ENCODE measurements around the gene AMH. TPM values are rescaled to one million over a fixed set of nuclear protein-coding genes. Genes with fewer than 3 reads are reported as not detected.

The AMH gene
- polyA plus RNA-seq, 1 donor (not counting 4 experiments of a cell fraction or from before 2014, with no cell fraction given): 0.07 TPM

- H3K27ac ChIP-seq (ENCODE audit: control insufficient read depth, insufficient read depth, low read length): no peak overlapping the region
- no peaks in the 10 kb centered on the region for H3K4me1 ChIP-seq (ENCODE audit: control insufficient read depth, extremely low read depth, insufficient read depth, low read length)
- no peak for DNase-seq (ENCODE audit: low read depth, low spot score)
- H4K20me1 ChIP-seq (ENCODE audit: control insufficient read depth, extremely low read depth, insufficient read depth, low read length): peaks cover 7% of the 10 kb centered on the region
- H2AFZ ChIP-seq (ENCODE audit: control insufficient read depth, low read length): no peak overlapping the region
- no peaks in the 10 kb centered on the region for H3K36me3 ChIP-seq (ENCODE audit: control insufficient read depth in 2 of 2, extremely low read depth in 1 of 2, insufficient read depth in 2 of 2, low read length in 2 of 2)
- no peaks in the 10 kb centered on the region for H3K9me3 ChIP-seq (ENCODE audit: control insufficient read depth, low read depth, low read length)
- H3K27me3 ChIP-seq (ENCODE audit: control insufficient read depth, extremely low read depth, insufficient read depth, low read length): peaks cover 49% of the 10 kb centered on the region
- no peak for FAIRE-seq
- no peaks in the 10 kb centered on the region for H3K79me2 ChIP-seq (ENCODE audit: control insufficient read depth, insufficient read depth, low read length)
- dilution Hi-C loops (cut with MboI; ENCODE audit: extremely low pct_ligation_motif_present, low sequenced_read_pairs): no loop called here
- no peak overlapping the region for H3K9ac ChIP-seq (ENCODE audit: control insufficient read depth, extremely low read depth, insufficient read depth, low read length)
- H3K4me3 ChIP-seq (ENCODE audit: control insufficient read depth in 2 of 3, extremely low read depth in 1 of 3, insufficient read depth in 2 of 3, low read depth in 1 of 3, low read length in 3 of 3): no peak overlapping the region
- no peak for TF ChIP-seq CTCF (optimal IDR thresholded peaks at IDR 0.05 in 1 of 3, IDR thresholded peaks at IDR 0.05 in 1 of 3, conservative IDR thresholded peaks at IDR 0.05 in 1 of 3; ENCODE audit: extremely low read depth in 1 of 3, insufficient read depth in 2 of 3, low read length in 3 of 3)
- no peak for TF ChIP-seq EZH2 (IDR thresholded peaks at IDR 0.05; ENCODE audit: low read length)
- no peaks in the 10 kb centered on the region for H3K9me1 ChIP-seq (ENCODE audit: control insufficient read depth, extremely low read depth, insufficient read depth, low read length)
- H3K4me2 ChIP-seq (ENCODE audit: control insufficient read depth, extremely low read depth, insufficient read depth, low read depth, low read length): no peak overlapping the region
Measured at GRCh38 chr19:2252797-2253105, 3.6 kb downstream of the AMH start.

GRCh38 chr19:2253106-2254063 lies 4.3 kb downstream of the AMH start:
- DNase-seq (ENCODE audit: low read depth, low spot score) (no peak), FAIRE-seq (no peak)
- dilution Hi-C loops (cut with MboI; ENCODE audit: extremely low pct_ligation_motif_present, low sequenced_read_pairs): no loop called here
- Histone ChIP-seq H3K4me1 (ENCODE audit: control insufficient read depth, extremely low read depth, insufficient read depth, low read length) (no peaks in the 10 kb centered on the region), H3K9me3 (ENCODE audit: control insufficient read depth, low read depth, low read length) (no peaks in the 10 kb centered on the region), H4K20me1 (ENCODE audit: control insufficient read depth, extremely low read depth, insufficient read depth, low read length) (peaks cover 7% of the 10 kb centered on the region), H2AFZ (ENCODE audit: control insufficient read depth, low read length) (no peak overlapping the region), H3K4me2 (ENCODE audit: control insufficient read depth, extremely low read depth, insufficient read depth, low read depth, low read length) (no peak overlapping the region), H3K79me2 (ENCODE audit: control insufficient read depth, insufficient read depth, low read length) (no peaks in the 10 kb centered on the region), H3K27me3 (ENCODE audit: control insufficient read depth, extremely low read depth, insufficient read depth, low read length) (peaks cover 49% of the 10 kb centered on the region), H3K36me3 (ENCODE audit: control insufficient read depth in 2 of 2, extremely low read depth in 1 of 2, insufficient read depth in 2 of 2, low read length in 2 of 2) (no peaks in the 10 kb centered on the region), H3K27ac (ENCODE audit: control insufficient read depth, insufficient read depth, low read length) (no peak overlapping the region), H3K9ac (ENCODE audit: control insufficient read depth, extremely low read depth, insufficient read depth, low read length) (no peak overlapping the region), H3K4me3 (ENCODE audit: control insufficient read depth in 2 of 3, extremely low read depth in 1 of 3, insufficient read depth in 2 of 3, low read depth in 1 of 3, low read length in 3 of 3) (no peak overlapping the region), H3K9me1 (ENCODE audit: control insufficient read depth, extremely low read depth, insufficient read depth, low read length) (no peaks in the 10 kb centered on the region)
- TF ChIP-seq EZH2 (IDR thresholded peaks at IDR 0.05; ENCODE audit: low read length) (peak; percentile 49), CTCF (optimal IDR thresholded peaks at IDR 0.05 in 1 of 3, IDR thresholded peaks at IDR 0.05 in 1 of 3, conservative IDR thresholded peaks at IDR 0.05 in 1 of 3; ENCODE audit: extremely low read depth in 1 of 3, insufficient read depth in 2 of 3, low read length in 3 of 3) (peak in 1 of 3 experiments; percentile 19)

All from keratinocyte (primary cell).